Keratinocyte (primary cell): ENCODE measurements around the gene UBXN7. TPM values are rescaled to one million over a fixed set of nuclear protein-coding genes. Genes with fewer than 3 reads are reported as not detected.

ENCODE experiments used
- DNase-seq: peaks from one replicate; pipeline ENCODE4 v3.0.0-alpha.2; 2011; ENCODE audit warnings: low read depth, missing footprints, low spot score
- FAIRE-seq: peaks from 2 replicates; lab custom pipeline; 2011; peaks lifted over from hg19 to GRCh38; lab: Jason Lieb, UNC
- H2AFZ ChIP-seq: 2 replicates; pipeline ENCODE4 v1.6.0; 2012; ENCODE audit warnings: low read length, control low read depth, inconsistent platforms; ENCODE audit not compliant: control insufficient read depth
- H3K27ac ChIP-seq: 2 replicates; pipeline ENCODE4 v1.5.1; 2011; ENCODE audit warnings: low read length; ENCODE audit not compliant: control insufficient read depth, insufficient read depth
- H3K27me3 ChIP-seq: 3 replicates; pipeline ENCODE4 v1.6.0; 2011; ENCODE audit warnings: low read length; ENCODE audit not compliant: control insufficient read depth, insufficient read depth; ENCODE audit errors: extremely low read depth
- H3K36me3 ChIP-seq, 2 experiments: 2 replicates in 1 of 2; 3 replicates in 1 of 2; pipeline ENCODE4 v1.5.1; 2011; ENCODE audit warnings: low read length in 2 of 2, mild to moderate bottlenecking in 1 of 2; ENCODE audit not compliant: control insufficient read depth in 2 of 2, insufficient read depth in 2 of 2; ENCODE audit errors: extremely low read depth in 1 of 2
- H3K4me1 ChIP-seq: 3 replicates; pipeline ENCODE4 v1.5.1; 2011; ENCODE audit warnings: low read length; ENCODE audit not compliant: control insufficient read depth, insufficient read depth; ENCODE audit errors: extremely low read depth
- H3K4me2 ChIP-seq: 3 replicates; pipeline ENCODE4 v1.6.0; 2011; ENCODE audit warnings: low read depth, low read length; ENCODE audit not compliant: control insufficient read depth, insufficient read depth; ENCODE audit errors: extremely low read depth
- H3K4me3 ChIP-seq, 3 experiments: fragments of 200-600 bp in 1 of 3; sonication (generic) in 1 of 3; 2 replicates in 2 of 3; 3 replicates in 1 of 3; pipeline ENCODE4 v1.5.1; 2011 to 2016; ENCODE audit warnings: low read length in 3 of 3, mild to moderate bottlenecking in 3 of 3, control low read depth in 2 of 3, inconsistent platforms in 1 of 3, low read depth in 1 of 3, mixed read lengths in 1 of 3, mixed run types in 1 of 3, moderate library complexity in 1 of 3; ENCODE audit not compliant: control insufficient read depth in 2 of 3, insufficient read depth in 2 of 3; ENCODE audit errors: extremely low read depth in 1 of 3
- H3K79me2 ChIP-seq: 2 replicates; pipeline ENCODE4 v1.6.0; 2012; ENCODE audit warnings: low read length; ENCODE audit not compliant: control insufficient read depth, insufficient read depth
- H3K9ac ChIP-seq: 3 replicates; pipeline ENCODE4 v1.6.0; 2011; ENCODE audit warnings: low read length; ENCODE audit not compliant: control insufficient read depth, insufficient read depth; ENCODE audit errors: extremely low read depth
- H3K9me1 ChIP-seq: 3 replicates; pipeline ENCODE4 v1.6.0; 2011; ENCODE audit warnings: low read length; ENCODE audit not compliant: control insufficient read depth, insufficient read depth; ENCODE audit errors: extremely low read depth
- H3K9me3 ChIP-seq: 2 replicates; pipeline ENCODE4 v1.5.1; 2012; ENCODE audit warnings: low read depth, low read length; ENCODE audit not compliant: control insufficient read depth
- H4K20me1 ChIP-seq: 3 replicates; pipeline ENCODE4 v1.6.0; 2011; ENCODE audit warnings: low read length; ENCODE audit not compliant: control insufficient read depth, insufficient read depth; ENCODE audit errors: extremely low read depth
- EZH2 ChIP-seq: IDR thresholded peaks from one replicate; pipeline ENCODE4 v1.6.1; 2012; ENCODE audit warnings: inconsistent platforms, mild to moderate bottlenecking, low read length, moderate library complexity
- dilution Hi-C: fragments of 300-500 bp; cut with MboI; formaldehyde crosslinking; loops from one replicate; pipeline ENCODE4 v1.7.0; 2020; ENCODE audit warnings: low sequenced_read_pairs; ENCODE audit not compliant: extremely low pct_ligation_motif_present
- polyA plus RNA-seq, 5 experiments: library from polyadenylated mRNA; depleted of rRNA in 3 of 5; stranded (reverse) in 3 of 5; stranded (forward) in 1 of 5; unstranded in 1 of 5; fragments of >200 nt; gene quantifications; 1 replicate in 1 of 5; 2 replicates in 3 of 5; 3 replicates in 1 of 5; pipeline versions ENCODE4 v1.2.1 to v1.2.3, GENCODE V29; 2011 to 2012; ENCODE audit warnings: missing spikeins in 2 of 5, low read depth in 1 of 5, low replicate concordance in 1 of 5
- TF ChIP-seq, protein P1 (sequence below), 3 experiments: IDR thresholded peaks in 1 of 3; conservative IDR thresholded peaks in 1 of 3; optimal IDR thresholded peaks in 1 of 3; 2 replicates in 2 of 3; 3 replicates in 1 of 3; pipeline versions ENCODE3 to v1.5.1; 2011; ENCODE audit warnings: low read length in 3 of 3, mild to moderate bottlenecking in 3 of 3, moderate library complexity in 2 of 3, control low read depth in 1 of 3, inconsistent platforms in 1 of 3; ENCODE audit not compliant: insufficient read depth in 2 of 3; ENCODE audit errors: extremely low read depth in 1 of 3

Gene UBXN7
- polyA plus RNA-seq, 1 donor (not counting 4 experiments of a cell fraction or from before 2014, with no cell fraction given) = 19.7 TPM

DNA sequence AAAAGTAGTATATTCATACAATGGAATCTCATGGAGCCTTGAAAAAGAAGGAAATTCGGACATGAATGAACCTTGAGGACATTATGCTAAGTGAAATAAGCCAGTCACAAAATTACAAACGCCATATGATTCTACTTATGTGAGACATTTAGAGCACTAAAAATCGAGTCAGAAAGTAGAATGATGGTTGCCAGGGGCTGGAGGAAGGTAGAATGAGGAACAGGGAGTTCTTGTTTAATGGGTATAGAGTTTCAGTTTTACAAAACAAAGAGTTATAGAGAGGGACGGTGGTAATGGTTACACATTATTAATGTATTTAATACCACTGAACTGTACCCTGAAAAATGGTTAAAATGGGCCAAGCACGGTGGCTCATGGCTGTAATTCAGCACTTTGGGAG lies 19.5 kb downstream of the UBXN7 start:
- TF ChIP-seq, protein P1, sequence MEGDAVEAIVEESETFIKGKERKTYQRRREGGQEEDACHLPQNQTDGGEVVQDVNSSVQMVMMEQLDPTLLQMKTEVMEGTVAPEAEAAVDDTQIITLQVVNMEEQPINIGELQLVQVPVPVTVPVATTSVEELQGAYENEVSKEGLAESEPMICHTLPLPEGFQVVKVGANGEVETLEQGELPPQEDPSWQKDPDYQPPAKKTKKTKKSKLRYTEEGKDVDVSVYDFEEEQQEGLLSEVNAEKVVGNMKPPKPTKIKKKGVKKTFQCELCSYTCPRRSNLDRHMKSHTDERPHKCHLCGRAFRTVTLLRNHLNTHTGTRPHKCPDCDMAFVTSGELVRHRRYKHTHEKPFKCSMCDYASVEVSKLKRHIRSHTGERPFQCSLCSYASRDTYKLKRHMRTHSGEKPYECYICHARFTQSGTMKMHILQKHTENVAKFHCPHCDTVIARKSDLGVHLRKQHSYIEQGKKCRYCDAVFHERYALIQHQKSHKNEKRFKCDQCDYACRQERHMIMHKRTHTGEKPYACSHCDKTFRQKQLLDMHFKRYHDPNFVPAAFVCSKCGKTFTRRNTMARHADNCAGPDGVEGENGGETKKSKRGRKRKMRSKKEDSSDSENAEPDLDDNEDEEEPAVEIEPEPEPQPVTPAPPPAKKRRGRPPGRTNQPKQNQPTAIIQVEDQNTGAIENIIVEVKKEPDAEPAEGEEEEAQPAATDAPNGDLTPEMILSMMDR (optimal IDR thresholded peaks at IDR 0.05 in 1 of 3, IDR thresholded peaks at IDR 0.05 in 1 of 3, conservative IDR thresholded peaks at IDR 0.05 in 1 of 3; ENCODE audit: extremely low read depth in 1 of 3, insufficient read depth in 2 of 3, low read length in 3 of 3) = no peak
- no peak for TF ChIP-seq EZH2
- no peaks in the 10 kb centered on the region for H3K4me1 ChIP-seq
- no peak for DNase-seq
- no peaks in the 10 kb centered on the region for H4K20me1 ChIP-seq
- dilution Hi-C loops = no loop called here
- no peak overlapping the region for H3K27ac ChIP-seq
- H3K27me3 ChIP-seq = no peaks in the 10 kb centered on the region
- H3K9me1 ChIP-seq = no peaks in the 10 kb centered on the region
- peaks cover 76% of the 10 kb centered on the region for H3K79me2 ChIP-seq
- no peak overlapping the region for H3K9ac ChIP-seq
- H3K4me3 ChIP-seq = no peak overlapping the region
- H3K36me3 ChIP-seq = no peaks in the 10 kb centered on the region
- H3K9me3 ChIP-seq = no peaks in the 10 kb centered on the region
- no peak overlapping the region for H3K4me2 ChIP-seq
- FAIRE-seq = no peak
- H2AFZ ChIP-seq = no peak overlapping the region

DNA sequence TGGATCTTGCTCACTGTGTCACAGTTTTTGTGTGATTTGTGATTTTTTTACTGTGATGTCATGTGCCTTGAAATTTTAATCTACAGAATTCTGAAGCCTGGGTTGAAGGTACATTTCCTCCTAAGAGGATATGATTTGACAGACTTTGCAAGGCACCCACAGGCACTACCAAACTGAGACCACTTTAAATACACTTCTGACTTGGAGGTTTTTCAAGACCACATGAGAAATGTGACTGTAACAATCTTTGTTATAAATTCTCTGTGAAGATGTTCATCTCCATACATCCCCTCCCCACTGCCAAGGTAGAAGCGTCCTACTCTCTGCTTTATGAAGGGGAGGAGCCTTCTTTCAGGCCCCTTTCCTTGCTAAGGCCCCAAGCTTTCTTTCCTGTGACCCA lies 22.8 kb downstream of the UBXN7 start:
- H3K4me1 ChIP-seq = no peaks in the 10 kb centered on the region
- H3K9me1 ChIP-seq = peaks cover 5% of the 10 kb centered on the region
- no peak overlapping the region for H3K4me2 ChIP-seq
- FAIRE-seq (no peak), DNase-seq (no peak)
- dilution Hi-C loops = no loop called here
- no peaks in the 10 kb centered on the region for H3K27me3 ChIP-seq
- no peak overlapping the region for H2AFZ ChIP-seq
- H4K20me1 ChIP-seq = no peaks in the 10 kb centered on the region
- no peak overlapping the region for H3K4me3 ChIP-seq
- H3K36me3 ChIP-seq = peaks cover 2 to 4% of the 10 kb centered on the region in 2 experiments
- no peaks in the 10 kb centered on the region for H3K9me3 ChIP-seq
- no peak overlapping the region for H3K27ac ChIP-seq
- TF ChIP-seq EZH2 = no peak
- TF ChIP-seq, protein P1 (optimal IDR thresholded peaks at IDR 0.05 in 1 of 3, IDR thresholded peaks at IDR 0.05 in 1 of 3, conservative IDR thresholded peaks at IDR 0.05 in 1 of 3; ENCODE audit: extremely low read depth in 1 of 3, insufficient read depth in 2 of 3, low read length in 3 of 3) = no peak
- H3K79me2 ChIP-seq = peaks cover 57% of the 10 kb centered on the region
- no peak overlapping the region for H3K9ac ChIP-seq
